Activated CD8-positive, alpha-beta T cell treated with anti-CD3 and anti-CD28 coated beads for 36 hours (primary cell): ENCODE measurements around the gene ZNF76. TPM values are rescaled to one million over a fixed set of nuclear protein-coding genes. Genes with fewer than 3 reads are reported as not detected.

Source experiments
- ATAC-seq: fragments of 200-7000 bp; cut with Tn5 transposase; one replicate; pipeline ENCODE4 v1.10.0; 2021; ENCODE audit warnings: mild to moderate bottlenecking, moderate library complexity
- CTCF ChIA-PET: fragments of 350-600 bp; sonication (Branson Sonifier 250); formaldehyde crosslinking; loops from one replicate; lab custom pipeline; 2021; ENCODE audit warnings: antibody characterized with exemption; lab: Charles Lee
- POLR2A ChIA-PET: fragments of 350-600 bp; sonication (Branson Sonifier 250); formaldehyde crosslinking; loops from one replicate; lab custom pipeline; 2021; ENCODE audit warnings: antibody characterized with exemption; lab: Charles Lee
- DNase-seq: peaks from one replicate; pipeline ENCODE4 v3.0.0-alpha.2; 2020
- H3K27ac Mint-ChIP-seq: one replicate; pipeline ENCODE4 v1.8.0; 2021; ENCODE audit warnings: mild to moderate bottlenecking, mixed read lengths
- H3K27me3 Mint-ChIP-seq: one replicate; pipeline ENCODE4 v1.8.0; 2021; ENCODE audit warnings: mixed read lengths
- H3K36me3 Mint-ChIP-seq: one replicate; pipeline ENCODE4 v1.8.0; 2021; ENCODE audit warnings: low read depth, mixed read lengths
- H3K4me1 Mint-ChIP-seq: one replicate; pipeline ENCODE4 v1.8.0; 2021; ENCODE audit warnings: low read depth, mixed read lengths
- H3K4me3 Mint-ChIP-seq: one replicate; pipeline ENCODE4 v1.8.0; 2021; ENCODE audit warnings: mild to moderate bottlenecking, moderate library complexity, mixed read lengths
- H3K9me3 Mint-ChIP-seq: one replicate; pipeline ENCODE4 v1.8.0; 2021; ENCODE audit warnings: mixed read lengths
- CTCF ChIP-seq: fragments of 200-600 bp; IDR thresholded peaks from one replicate; pipeline ENCODE4 v1.8.0; 2022; ENCODE audit warnings: antibody characterized with exemption, mild to moderate bottlenecking
- intact Hi-C: fragments of 100-400 bp; cut with micrococcal nuclease; formaldehyde crosslinking; loops from one replicate; pipeline ENCODE4 v1.10.0; 2022
- total RNA-seq, 2 experiments: library from RNA; stranded (reverse); gene quantifications; one replicate each; pipeline ENCODE4 v1.2.3, GENCODE V29; 2021

ZNF76 gene
- total RNA-seq, 2 experiments from 2014 or later, result 34.4 to 35.2 TPM

- DNase-seq (no peak), ATAC-seq (no peak)
- no peak for TF ChIP-seq CTCF
- Mint-ChIP-seq H3K4me1 (no peaks in the 10 kb centered on the region), H3K27me3 (peaks cover 2% of the 10 kb centered on the region), H3K9me3 (no peaks in the 10 kb centered on the region), H3K27ac (no peak overlapping the region), H3K36me3 (no peaks in the 10 kb centered on the region), H3K4me3 (no peak overlapping the region)
- CTCF ChIA-PET, result interaction anchor here (1.4 to 9.8 kb wide), 3 partner anchors 13 to 83 kb away, joined by 3 to 74 read pairs (median 16); no protein-coding TSS in a partner anchor
- intact Hi-C loops, result no loop called here
- POLR2A ChIA-PET, result no interaction called here
Observed at GRCh38 chr6:35228481-35228880, 31.1 kb upstream of the ZNF76 start.

GRCh38 chr6:35229304-35229703, 30.2 kb upstream of the ZNF76 start:
- no peak for DNase-seq
- no peak for TF ChIP-seq CTCF
- Mint-ChIP-seq H3K27me3 (no peaks in the 10 kb centered on the region), H3K9me3 (no peaks in the 10 kb centered on the region), H3K4me1 (no peaks in the 10 kb centered on the region), H3K4me3 (no peak overlapping the region), H3K36me3 (no peaks in the 10 kb centered on the region), H3K27ac (no peak overlapping the region)
- ChIA-PET CTCF (interaction anchor here (1.0 to 9.8 kb wide), 6 partner anchors 12 to 242 kb away, joined by 3 to 74 read pairs (median 4); no protein-coding TSS in a partner anchor), POLR2A (interaction anchor here (0.9 to 1.0 kb wide), 2 partner anchors 12 to 13 kb away, joined by 3 read pairs; no protein-coding TSS in a partner anchor)
- intact Hi-C loops, result no loop called here
- no peak for ATAC-seq

GRCh38 chr6:35230498-35230897, 29.0 kb upstream of the ZNF76 start:
- intact Hi-C loops, result no loop called here
- Mint-ChIP-seq H3K36me3 (no peaks in the 10 kb centered on the region), H3K9me3 (no peaks in the 10 kb centered on the region), H3K4me1 (no peaks in the 10 kb centered on the region), H3K4me3 (no peak overlapping the region), H3K27me3 (no peaks in the 10 kb centered on the region), H3K27ac (no peak overlapping the region)
- POLR2A ChIA-PET, result interaction anchor here (1.0 to 1.4 kb wide), 2 partner anchors 14 to 16 kb away, joined by 3 to 4 read pairs; no protein-coding TSS in a partner anchor
- DNase-seq, result no peak
- CTCF ChIA-PET, result interaction anchor here (1.0 to 9.8 kb wide), 7 partner anchors 11 to 244 kb away, joined by 3 to 74 read pairs (median 4); no protein-coding TSS in a partner anchor
- ATAC-seq, result no peak
- TF ChIP-seq CTCF, result no peak

GRCh38 chr6:35230950-35231349, 28.6 kb upstream of the ZNF76 start:
- CTCF ChIA-PET, result interaction anchor here (1.1 to 9.8 kb wide), 6 partner anchors 10 to 244 kb away, joined by 4 to 74 read pairs (median 5); no protein-coding TSS in a partner anchor

More at GRCh38 chr6:35230950-35231349, 28.6 kb upstream of the ZNF76 start:
- no peak for TF ChIP-seq CTCF
- H3K9me3 Mint-ChIP-seq, result no peaks in the 10 kb centered on the region
- no peak overlapping the region for H3K4me3 Mint-ChIP-seq
- ATAC-seq, result no peak
- POLR2A ChIA-PET, result interaction anchor here (1.4 kb wide), 1 partner anchor 15 kb away, joined by 4 read pairs; no protein-coding TSS in a partner anchor
- H3K36me3 Mint-ChIP-seq, result no peaks in the 10 kb centered on the region
- no peaks in the 10 kb centered on the region for H3K27me3 Mint-ChIP-seq
- H3K27ac Mint-ChIP-seq, result no peak overlapping the region
- no peak for DNase-seq
- intact Hi-C loops, result no loop called here
- no peaks in the 10 kb centered on the region for H3K4me1 Mint-ChIP-seq
